Osteocyte (in vitro differentiated cells): Measurements from ENCODE around the gene IL1R2. TPM values are rescaled to one million over a fixed set of nuclear protein-coding genes. Genes with fewer than 3 reads are reported as not detected.
"Not testable (repeated sequence)": the region's sequence is repeated elsewhere in the genome, so short reads cannot be mapped to it uniquely, and the experiment has no call there.

Source experiments
- DNase-seq: peaks from one replicate; pipeline ENCODE4 v3.0.0; 2021; ENCODE audit warnings: mixed read lengths; ENCODE audit not compliant: unreplicated experiment; ENCODE audit errors: extremely low spot score
- H3K27ac Mint-ChIP-seq: one replicate; pipeline ENCODE4 v1.8.0; 2021; ENCODE audit warnings: mild to moderate bottlenecking, mixed read lengths; ENCODE audit not compliant: unreplicated experiment
- H3K27me3 Mint-ChIP-seq: one replicate; pipeline ENCODE4 v1.8.0; 2021; ENCODE audit warnings: mixed read lengths; ENCODE audit not compliant: unreplicated experiment
- H3K36me3 Mint-ChIP-seq: one replicate; pipeline ENCODE4 v1.8.0; 2021; ENCODE audit warnings: mixed read lengths; ENCODE audit not compliant: unreplicated experiment
- H3K4me1 Mint-ChIP-seq: one replicate; pipeline ENCODE4 v1.8.0; 2021; ENCODE audit warnings: mixed read lengths; ENCODE audit not compliant: unreplicated experiment
- H3K4me3 Mint-ChIP-seq: one replicate; pipeline ENCODE4 v1.8.0; 2021; ENCODE audit warnings: mild to moderate bottlenecking, moderate library complexity, mixed read lengths; ENCODE audit not compliant: unreplicated experiment
- H3K9me3 Mint-ChIP-seq: one replicate; pipeline ENCODE4 v1.8.0; 2021; ENCODE audit warnings: mixed read lengths; ENCODE audit not compliant: unreplicated experiment
- CTCF ChIP-seq: fragments of 200-600 bp; sonication (generic); IDR thresholded peaks from 2 replicates; pipeline ENCODE4 v1.5.0; 2021; ENCODE audit warnings: antibody characterized with exemption, mild to moderate bottlenecking, moderate library complexity
- total RNA-seq: library from RNA; stranded (reverse); gene quantifications from 2 replicates; pipeline ENCODE4 v1.2.1, GENCODE V29; 2021

Gene IL1R2
- total RNA-seq, 1 donor from 2014 or later, result not detected

- Mint-ChIP-seq H3K36me3 (no peaks in the 10 kb centered on the region), H3K27me3 (peaks cover 44% of the 10 kb centered on the region), H3K9me3 (no peaks in the 10 kb centered on the region), H3K4me1 (no peaks in the 10 kb centered on the region), H3K4me3 (no peak overlapping the region), H3K27ac (no peak overlapping the region)
- TF ChIP-seq CTCF, result no peak
- DNase-seq, result no peak
These were observed 7.4 kb downstream of the IL1R2 start for GRCh38 chr2:101998896-101999789.

- H3K4me3 Mint-ChIP-seq, result no peak overlapping the region
- no peaks in the 10 kb centered on the region for H3K9me3 Mint-ChIP-seq
- no peaks in the 10 kb centered on the region for H3K36me3 Mint-ChIP-seq
- peaks cover 39% of the 10 kb centered on the region for H3K27me3 Mint-ChIP-seq
- no peak for TF ChIP-seq CTCF
- no peak for DNase-seq
- no peaks in the 10 kb centered on the region for H3K4me1 Mint-ChIP-seq
- no peak overlapping the region for H3K27ac Mint-ChIP-seq
These were observed 8.3 kb downstream of the IL1R2 start for GRCh38 chr2:102000012-102000411.

- H3K27me3 Mint-ChIP-seq, result peaks cover 31% of the 10 kb centered on the region
- no peaks in the 10 kb centered on the region for H3K4me1 Mint-ChIP-seq
- DNase-seq, result no peak
- no peaks in the 10 kb centered on the region for H3K9me3 Mint-ChIP-seq
- H3K27ac Mint-ChIP-seq, result no peak overlapping the region
- no peak overlapping the region for H3K4me3 Mint-ChIP-seq
- H3K36me3 Mint-ChIP-seq, result no peaks in the 10 kb centered on the region
- no peak for TF ChIP-seq CTCF
These were observed 9.3 kb downstream of the IL1R2 start for GRCh38 chr2:102000813-102001766.

- Mint-ChIP-seq H3K36me3 (no peaks in the 10 kb centered on the region), H3K4me1 (no peaks in the 10 kb centered on the region), H3K4me3 (no peak overlapping the region), H3K27me3 (peaks cover 30% of the 10 kb centered on the region), H3K27ac (no peak overlapping the region), H3K9me3 (no peaks in the 10 kb centered on the region)
- no peak for TF ChIP-seq CTCF
- DNase-seq, result no peak
These were observed 10.0 kb downstream of the IL1R2 start for GRCh38 chr2:102001767-102002142.

GRCh38 chr2:102002228-102002627, 10.5 kb downstream of the IL1R2 start:
- H3K9me3 Mint-ChIP-seq, result no peaks in the 10 kb centered on the region
- TF ChIP-seq CTCF, result no peak
- no peak overlapping the region for H3K27ac Mint-ChIP-seq
- no peak for DNase-seq
- peaks cover 26% of the 10 kb centered on the region for H3K27me3 Mint-ChIP-seq
- H3K36me3 Mint-ChIP-seq, result no peaks in the 10 kb centered on the region
- no peak overlapping the region for H3K4me3 Mint-ChIP-seq
- no peaks in the 10 kb centered on the region for H3K4me1 Mint-ChIP-seq

GRCh38 chr2:102002909-102003308, 11.1 kb downstream of the IL1R2 start:
- H3K36me3 Mint-ChIP-seq, H3K9me3 Mint-ChIP-seq, DNase-seq, H3K4me3 Mint-ChIP-seq, H3K27ac Mint-ChIP-seq, H3K4me1 Mint-ChIP-seq: not testable (repeated sequence)
- peaks cover 19% of the 10 kb centered on the region for H3K27me3 Mint-ChIP-seq
